Neural progenitor cell (in vitro differentiated cells): ENCODE results near the gene ADTRP.

Experiments used
- CTCF ChIP-seq: fragments of 200-600 bp; sonication (generic); IDR thresholded peaks from 2 replicates; pipeline ENCODE4 v1.5.1; 2017; ENCODE audit warnings: antibody characterized with exemption, mild to moderate bottlenecking
- EZH2 ChIP-seq: fragments of 200-600 bp; sonication (generic); IDR thresholded peaks from 2 replicates; pipeline ENCODE4 v1.6.1; 2017; ENCODE audit warnings: antibody characterized with exemption, mild to moderate bottlenecking, moderate library complexity

GRCh38 chr6:11769811-11770545, 8.6 kb downstream of the ADTRP start:
- TF ChIP-seq CTCF (no peak), EZH2 (no peak)
